ENCODE data around the gene NAGLU. TPM values are rescaled to one million over a fixed set of nuclear protein-coding genes. Genes with fewer than 3 reads are reported as not detected.

Gene NAGLU
- 10 to 100 TPM; 10.6 to 13.6 TPM for total RNA-seq

- Mint-ChIP-seq H3K4me1 (peaks cover 34% of the 10 kb centered on the region), H3K27me3 (no peaks in the 10 kb centered on the region), H3K9me3 (no peaks in the 10 kb centered on the region), H3K27ac (peak within 1 kb of the TSS; percentile 87), H3K36me3 (peaks cover 24% of the 10 kb centered on the region), H3K4me3 (peak within 1 kb of the TSS; percentile 87)
- peak; percentile 91 for DNase-seq
Measured at GRCh38 chr17:42536048-42536371, at the start of gene NAGLU. TSS of gene NAGLU (plus strand) at chr17:42536241. CDS start at chr17:42536273, 32 bp downstream.

GRCh38 chr17:42488032-42488431, 48.0 kb upstream of the NAGLU start:
- Mint-ChIP-seq H3K27me3 (no peaks in the 10 kb centered on the region), H3K27ac (no peak overlapping the region), H3K4me1 (peaks cover 20% of the 10 kb centered on the region), H3K36me3 (peaks cover 7% of the 10 kb centered on the region), H3K9me3 (no peaks in the 10 kb centered on the region), H3K4me3 (no peak overlapping the region)
- DNase-seq: no peak

- H3K9me3 Mint-ChIP-seq: no peaks in the 10 kb centered on the region
- no peak overlapping the region for H3K4me3 Mint-ChIP-seq
- no peak overlapping the region for H3K27ac Mint-ChIP-seq
- DNase-seq: no peak
- H3K4me1 Mint-ChIP-seq: peaks cover 5% of the 10 kb centered on the region
- no peaks in the 10 kb centered on the region for H3K27me3 Mint-ChIP-seq
- peaks cover 10% of the 10 kb centered on the region for H3K36me3 Mint-ChIP-seq
Measured at GRCh38 chr17:42493319-42493718, 42.7 kb upstream of the NAGLU start.

GRCh38 chr17:42494673-42495072, 41.4 kb upstream of the NAGLU start:
- H3K4me1 Mint-ChIP-seq: peaks cover 5% of the 10 kb centered on the region
- no peak overlapping the region for H3K4me3 Mint-ChIP-seq
- no peak overlapping the region for H3K27ac Mint-ChIP-seq
- peaks cover 9% of the 10 kb centered on the region for H3K36me3 Mint-ChIP-seq
- no peaks in the 10 kb centered on the region for H3K9me3 Mint-ChIP-seq
- H3K27me3 Mint-ChIP-seq: no peaks in the 10 kb centered on the region
- no peak for DNase-seq

GRCh38 chr17:42498828-42499227, 37.2 kb upstream of the NAGLU start:
- no peak for DNase-seq
- Mint-ChIP-seq H3K27ac (no peak overlapping the region), H3K9me3 (no peaks in the 10 kb centered on the region), H3K4me3 (no peak overlapping the region), H3K36me3 (peaks cover 7% of the 10 kb centered on the region), H3K27me3 (no peaks in the 10 kb centered on the region), H3K4me1 (peaks cover 7% of the 10 kb centered on the region)

GRCh38 chr17:42502091-42502490, 34.0 kb upstream of the NAGLU start:
- no peaks in the 10 kb centered on the region for H3K36me3 Mint-ChIP-seq
- H3K4me1 Mint-ChIP-seq: peaks cover 2% of the 10 kb centered on the region
- no peaks in the 10 kb centered on the region for H3K9me3 Mint-ChIP-seq
- no peak overlapping the region for H3K4me3 Mint-ChIP-seq
- H3K27me3 Mint-ChIP-seq: no peaks in the 10 kb centered on the region
- no peak overlapping the region for H3K27ac Mint-ChIP-seq
- no peak for DNase-seq

- H3K4me3 Mint-ChIP-seq: no peak overlapping the region
- no peaks in the 10 kb centered on the region for H3K9me3 Mint-ChIP-seq
- peaks cover 2% of the 10 kb centered on the region for H3K4me1 Mint-ChIP-seq
- H3K27me3 Mint-ChIP-seq: no peaks in the 10 kb centered on the region
- no peaks in the 10 kb centered on the region for H3K36me3 Mint-ChIP-seq
- no peak for DNase-seq
- H3K27ac Mint-ChIP-seq: no peak overlapping the region
Measured at GRCh38 chr17:42502926-42503325, 33.1 kb upstream of the NAGLU start.

- Mint-ChIP-seq H3K4me3 (no peak overlapping the region), H3K27ac (no peak overlapping the region), H3K9me3 (no peaks in the 10 kb centered on the region), H3K4me1 (peaks cover 2% of the 10 kb centered on the region), H3K36me3 (no peaks in the 10 kb centered on the region), H3K27me3 (no peaks in the 10 kb centered on the region)
- DNase-seq: no peak
Measured at GRCh38 chr17:42507671-42508070, 28.4 kb upstream of the NAGLU start.

GRCh38 chr17:42508426-42509165, 27.4 kb upstream of the NAGLU start:
- Mint-ChIP-seq H3K27me3 (no peaks in the 10 kb centered on the region), H3K4me3 (no peak overlapping the region), H3K27ac (no peak overlapping the region), H3K36me3 (no peaks in the 10 kb centered on the region), H3K9me3 (no peaks in the 10 kb centered on the region), H3K4me1 (no peaks in the 10 kb centered on the region)
- no peak for DNase-seq

GRCh38 chr17:42509409-42509808, 26.6 kb upstream of the NAGLU start:
- H3K36me3 Mint-ChIP-seq: no peaks in the 10 kb centered on the region
- no peak overlapping the region for H3K27ac Mint-ChIP-seq
- DNase-seq: no peak

GRCh38 chr17:42509841-42510240, 26.2 kb upstream of the NAGLU start:
- Mint-ChIP-seq H3K27me3 (no peaks in the 10 kb centered on the region), H3K9me3 (no peaks in the 10 kb centered on the region), H3K4me1 (no peaks in the 10 kb centered on the region), H3K4me3 (no peak overlapping the region), H3K36me3 (no peaks in the 10 kb centered on the region), H3K27ac (no peak overlapping the region)
- no peak for DNase-seq

More at GRCh38 chr17:42509409-42509808, 26.6 kb upstream of the NAGLU start:
- Mint-ChIP-seq H3K27me3 (no peaks in the 10 kb centered on the region), H3K4me1 (no peaks in the 10 kb centered on the region), H3K4me3 (no peak overlapping the region), H3K9me3 (no peaks in the 10 kb centered on the region)

GRCh38 chr17:42512246-42512645, 23.8 kb upstream of the NAGLU start:
- no peak overlapping the region for H3K4me3 Mint-ChIP-seq
- no peak overlapping the region for H3K27ac Mint-ChIP-seq
- H3K4me1 Mint-ChIP-seq: no peaks in the 10 kb centered on the region
- H3K36me3 Mint-ChIP-seq: no peaks in the 10 kb centered on the region
- H3K9me3 Mint-ChIP-seq: no peaks in the 10 kb centered on the region
- no peak for DNase-seq
- H3K27me3 Mint-ChIP-seq: no peaks in the 10 kb centered on the region

GRCh38 chr17:42512733-42513251, 23.2 kb upstream of the NAGLU start:
- Mint-ChIP-seq H3K36me3 (no peaks in the 10 kb centered on the region), H3K27ac (no peak overlapping the region), H3K27me3 (no peaks in the 10 kb centered on the region), H3K9me3 (no peaks in the 10 kb centered on the region), H3K4me3 (no peak overlapping the region), H3K4me1 (peaks cover 4% of the 10 kb centered on the region)
- no peak for DNase-seq

- no peaks in the 10 kb centered on the region for H3K36me3 Mint-ChIP-seq
- H3K4me3 Mint-ChIP-seq: no peak overlapping the region
- no peak for DNase-seq
- no peaks in the 10 kb centered on the region for H3K9me3 Mint-ChIP-seq
- H3K27me3 Mint-ChIP-seq: no peaks in the 10 kb centered on the region
- no peak overlapping the region for H3K27ac Mint-ChIP-seq
- peaks cover 4% of the 10 kb centered on the region for H3K4me1 Mint-ChIP-seq
Measured at GRCh38 chr17:42513686-42514085, 22.4 kb upstream of the NAGLU start.

GRCh38 chr17:42514279-42514678, 21.8 kb upstream of the NAGLU start:
- peaks cover 4% of the 10 kb centered on the region for H3K4me1 Mint-ChIP-seq
- H3K27ac Mint-ChIP-seq: no peak overlapping the region
- H3K9me3 Mint-ChIP-seq: no peaks in the 10 kb centered on the region
- no peaks in the 10 kb centered on the region for H3K36me3 Mint-ChIP-seq
- no peak for DNase-seq
- H3K27me3 Mint-ChIP-seq: no peaks in the 10 kb centered on the region
- no peak overlapping the region for H3K4me3 Mint-ChIP-seq

GRCh38 chr17:42514867-42515266, 21.2 kb upstream of the NAGLU start:
- Mint-ChIP-seq H3K27ac (no peak overlapping the region), H3K9me3 (no peaks in the 10 kb centered on the region), H3K27me3 (no peaks in the 10 kb centered on the region), H3K4me3 (no peak overlapping the region), H3K4me1 (peaks cover 4% of the 10 kb centered on the region), H3K36me3 (no peaks in the 10 kb centered on the region)
- DNase-seq: no peak

Measured in activated naive CD8-positive, alpha-beta T cell treated with anti-CD3 and anti-CD28 coated beads for 36 hours (primary cell).